GM21526 (cell line): Measurements from ENCODE around the gene RIT2.

Experiments used
- ATAC-seq: cut with Tn5 transposase; IDR thresholded peaks from one replicate; pipeline ENCODE4 v1.9.1; 2021; ENCODE audit warnings: moderate library complexity; ENCODE audit not compliant: unreplicated experiment, low FRiP score

RIT2 gene

DNA sequence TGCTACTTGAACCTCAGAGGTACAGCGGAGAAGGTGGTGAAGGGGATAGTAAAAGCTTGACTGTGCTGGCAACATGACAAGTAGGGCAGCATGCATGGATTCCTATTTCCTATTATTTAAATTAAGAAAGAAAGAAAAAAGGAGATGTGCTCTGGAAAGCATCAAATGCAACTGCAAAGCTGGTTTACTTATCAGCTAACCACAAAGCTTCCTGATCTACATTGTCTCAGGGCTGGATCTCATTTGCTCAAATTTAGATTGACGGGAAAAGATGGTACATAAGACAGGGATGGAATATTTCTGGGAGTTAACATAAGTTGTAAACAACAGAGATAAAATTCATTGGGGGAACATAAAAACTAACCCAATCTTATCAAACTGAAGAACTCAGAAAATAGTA, 178.0 kb downstream of the RIT2 start:
- ATAC-seq: no peak

DNA sequence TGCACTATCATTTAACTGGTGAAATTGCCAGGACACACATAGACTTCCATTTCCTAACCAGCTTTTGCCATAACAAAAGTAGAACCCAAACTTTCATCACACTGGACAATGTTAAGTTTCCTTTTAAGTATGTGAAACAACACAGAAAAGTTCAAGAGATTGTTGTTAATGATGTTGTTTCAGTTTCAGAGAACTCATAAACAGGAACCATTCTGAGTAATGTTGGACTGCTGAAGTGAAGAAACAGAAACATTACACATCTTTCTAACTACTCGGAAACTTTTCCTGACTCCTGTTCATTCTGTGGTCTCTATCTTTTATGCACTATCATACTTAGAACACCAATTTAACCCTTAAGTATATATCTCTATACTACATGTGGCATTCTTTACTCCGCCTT, 179.2 kb downstream of the RIT2 start:
- ATAC-seq: no peak

- ATAC-seq: no peak
Measured at GRCh38 chr18:42931491-42931890, 184.0 kb downstream of the RIT2 start.

- ATAC-seq: no peak
Measured at GRCh38 chr18:42929857-42930256, 185.6 kb downstream of the RIT2 start.

GRCh38 chr18:42929181-42929580, 186.3 kb downstream of the RIT2 start:
- ATAC-seq: no peak

GRCh38 chr18:42925036-42925435, 190.4 kb downstream of the RIT2 start:
- ATAC-seq: no peak

DNA sequence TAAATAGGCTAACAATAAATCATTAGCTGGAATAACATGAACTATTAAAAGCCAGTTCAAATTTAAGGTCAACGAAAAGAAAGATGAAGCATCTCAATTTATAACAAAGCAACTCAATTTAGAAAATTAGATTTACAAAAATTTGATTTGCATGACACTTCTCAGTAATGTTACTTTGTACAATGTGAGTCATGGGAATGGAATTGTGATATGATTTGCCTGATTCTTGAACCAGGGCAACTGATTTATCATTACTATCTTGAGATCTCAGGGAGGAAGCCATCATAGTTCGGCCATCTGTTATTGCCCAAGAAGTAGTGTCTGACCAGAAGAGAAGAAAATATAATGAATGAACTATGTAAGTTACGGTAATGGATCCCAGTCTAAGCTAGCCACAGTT, 193.1 kb downstream of the RIT2 start:
- no peak for ATAC-seq

DNA sequence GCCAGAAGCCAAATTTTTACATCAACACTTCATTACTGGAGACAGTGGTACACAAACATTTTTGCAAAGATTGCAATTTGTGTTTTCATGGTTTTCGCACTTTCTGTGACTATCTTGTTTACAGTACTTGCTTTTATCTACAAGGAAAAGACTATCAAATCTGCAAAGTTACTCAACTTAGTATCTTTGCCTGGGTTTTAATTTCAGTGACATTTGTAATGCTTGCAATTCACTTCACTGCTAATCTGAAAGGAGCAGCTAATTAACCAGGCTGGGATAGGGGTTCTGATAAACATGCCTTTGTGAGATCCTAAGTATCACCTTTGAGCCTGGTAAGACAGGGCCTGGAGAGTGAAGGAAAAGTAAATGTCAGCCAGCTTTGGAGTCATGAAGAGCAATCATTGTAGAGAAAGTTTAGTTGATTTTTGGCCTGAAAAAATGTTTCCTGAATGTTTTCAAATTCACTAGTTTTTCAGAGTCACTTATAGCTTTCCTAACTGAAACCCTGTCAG, 194.2 kb downstream of the RIT2 start:
- ATAC-seq: no peak

DNA sequence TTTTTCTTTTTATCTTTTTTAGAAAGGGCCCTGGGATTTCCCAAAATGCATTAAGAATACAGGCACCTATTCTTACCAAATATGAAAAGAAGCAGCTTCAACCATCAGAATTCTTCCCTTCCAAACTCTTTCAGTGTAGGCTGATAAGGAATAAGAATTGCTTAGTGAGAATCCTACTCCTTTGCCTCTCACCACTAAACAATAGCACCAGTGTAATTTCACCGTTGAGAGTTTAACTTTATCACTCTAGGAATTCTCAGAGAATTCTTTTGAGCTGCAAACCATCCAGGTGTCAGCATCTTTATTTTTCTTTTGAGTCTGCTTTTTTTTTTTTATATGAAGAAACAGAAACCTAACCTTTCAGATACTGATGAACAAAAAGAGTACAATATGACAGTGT, 194.9 kb downstream of the RIT2 start:
- no peak for ATAC-seq

- ATAC-seq: no peak
Measured at GRCh38 chr18:42915299-42915698, 200.2 kb downstream of the RIT2 start.

- ATAC-seq: no peak
Measured at GRCh38 chr18:42914476-42914875, 201.0 kb downstream of the RIT2 start.

DNA sequence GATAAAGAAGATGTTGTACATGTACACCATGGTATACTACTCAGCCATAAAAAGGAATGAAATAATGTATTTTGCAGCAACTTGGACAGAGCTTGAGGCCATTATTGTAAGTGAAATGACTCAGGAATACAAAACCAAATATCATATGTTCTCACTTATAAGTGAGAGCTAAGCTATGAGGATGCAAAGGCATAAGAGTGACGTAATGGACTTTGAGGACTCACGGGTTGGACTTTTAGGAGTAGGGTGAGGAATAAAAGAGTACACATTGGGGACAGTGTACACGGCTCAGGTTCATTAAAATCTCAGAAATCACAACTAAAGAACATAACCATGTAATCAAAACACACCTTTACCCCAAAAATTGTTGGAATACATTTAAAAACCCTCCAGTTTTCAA, 206.4 kb downstream of the RIT2 start:
- no peak for ATAC-seq

DNA sequence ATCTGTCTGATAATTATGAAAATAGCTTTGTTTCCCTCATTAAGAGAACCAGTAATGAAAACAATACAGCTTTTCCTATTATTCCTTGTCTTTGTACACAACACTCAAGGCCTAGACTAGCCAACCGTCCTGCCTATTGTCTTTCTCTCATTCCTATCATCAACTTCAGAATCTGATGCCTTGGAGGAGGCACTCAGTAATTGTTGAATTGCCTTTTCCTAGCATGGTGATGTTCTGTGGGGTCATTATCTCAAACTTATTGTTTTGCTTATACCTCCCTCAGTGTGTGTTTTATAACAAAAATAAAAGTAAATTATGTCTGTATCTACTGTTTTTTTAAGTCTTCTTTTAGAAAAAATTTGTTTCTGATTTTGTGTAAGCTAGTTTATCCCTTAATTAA, 208.7 kb downstream of the RIT2 start:
- no peak for ATAC-seq

GRCh38 chr18:42901161-42901560, 214.3 kb downstream of the RIT2 start:
- ATAC-seq: no peak

GRCh38 chr18:42893977-42894376, 221.5 kb downstream of the RIT2 start:
- no peak for ATAC-seq

DNA sequence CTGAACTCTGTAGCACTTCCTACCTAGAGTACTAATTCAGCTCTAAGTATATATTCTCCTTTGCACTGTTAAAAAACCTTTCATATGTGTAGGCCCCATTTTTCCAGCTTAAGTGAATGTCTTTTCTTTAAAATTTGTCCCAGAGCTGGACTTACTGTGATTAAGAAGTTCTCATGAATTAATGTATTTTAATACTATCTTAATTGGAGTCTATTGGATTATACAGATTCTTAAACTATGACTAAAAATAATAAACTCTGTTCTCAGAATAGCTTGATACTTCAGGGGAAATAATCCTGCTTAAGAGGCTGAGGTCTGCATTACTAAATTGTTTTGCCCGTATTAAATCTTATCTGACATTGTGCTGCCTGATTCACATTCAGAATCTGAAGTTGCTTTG, 223.3 kb downstream of the RIT2 start:
- no peak for ATAC-seq

- ATAC-seq: no peak
Measured at GRCh38 chr18:42891705-42892104, 223.8 kb downstream of the RIT2 start.

DNA sequence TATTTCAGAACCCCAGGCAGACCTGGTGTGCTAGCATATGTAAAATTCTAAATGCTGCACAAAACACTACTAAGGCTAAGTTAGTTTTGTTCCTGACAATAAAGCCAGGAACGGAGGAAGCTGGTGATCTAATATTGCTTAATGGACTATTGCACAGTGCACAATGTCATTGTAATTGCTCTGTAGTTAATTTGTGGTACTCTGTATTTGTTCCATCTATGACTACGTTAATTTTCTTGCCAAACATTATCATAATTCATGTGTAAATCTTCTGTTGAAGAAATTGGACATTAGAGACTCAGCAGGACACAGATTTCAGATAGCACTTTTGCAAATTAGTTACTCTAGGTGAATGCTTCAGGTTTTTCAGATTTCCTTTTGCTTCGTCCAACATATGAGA, 232.3 kb downstream of the RIT2 start:
- ATAC-seq: no peak

DNA sequence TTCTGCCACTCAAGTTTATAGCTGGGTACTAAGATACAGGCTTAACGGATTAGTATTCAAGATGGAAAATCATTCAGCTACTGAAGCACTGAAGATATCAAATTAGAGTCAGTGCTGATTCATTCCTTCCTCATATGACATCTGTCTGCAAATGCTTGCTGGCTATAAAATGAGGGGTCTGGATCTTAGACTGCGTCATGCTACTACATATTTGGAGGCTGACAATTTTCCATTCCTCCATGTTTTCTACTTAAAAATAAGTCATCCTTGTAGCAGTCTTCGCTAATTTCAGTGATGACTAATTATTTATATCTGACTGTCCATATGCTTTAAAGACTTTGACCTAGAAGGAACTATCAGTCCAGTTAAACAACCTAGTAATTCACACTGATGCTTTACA, 233.4 kb downstream of the RIT2 start:
- ATAC-seq: no peak

DNA sequence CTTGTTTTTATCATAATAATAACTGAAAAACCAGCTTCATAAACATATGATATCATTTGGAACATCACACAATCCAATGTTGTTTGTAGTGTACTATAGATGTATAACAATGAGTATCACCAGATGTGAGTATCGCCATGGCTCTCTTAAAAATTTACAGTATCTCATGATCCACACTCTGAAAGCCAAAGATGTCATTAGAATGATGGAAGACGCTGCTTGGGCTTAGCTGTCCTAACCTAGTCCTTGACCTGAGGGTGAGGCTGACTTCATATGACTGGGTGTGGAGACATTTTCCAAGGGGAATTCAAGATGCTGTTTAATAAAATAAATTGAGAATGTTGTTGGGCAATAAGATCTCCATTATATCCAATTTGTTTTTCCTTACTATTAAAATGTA, 242.6 kb downstream of the RIT2 start:
- no peak for ATAC-seq

DNA sequence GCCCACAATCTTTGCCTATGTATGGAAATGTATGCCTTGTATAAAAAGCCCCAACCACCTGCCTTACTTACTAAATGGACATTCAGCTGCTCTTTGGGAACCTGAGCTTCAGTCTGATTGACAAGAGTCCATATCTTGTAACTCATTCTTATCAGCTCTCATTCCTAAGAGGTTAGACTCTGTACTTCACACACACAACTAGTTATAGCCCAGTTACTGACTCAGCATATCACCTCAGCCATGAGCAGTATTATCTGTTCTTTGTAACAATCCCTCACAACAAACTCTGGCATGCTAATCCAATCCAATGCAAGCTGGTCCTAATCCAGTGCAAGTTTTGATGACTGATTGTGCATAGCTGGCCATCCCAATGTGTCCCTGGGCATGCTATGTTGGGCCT, 250.6 kb downstream of the RIT2 start:
- ATAC-seq: no peak

DNA sequence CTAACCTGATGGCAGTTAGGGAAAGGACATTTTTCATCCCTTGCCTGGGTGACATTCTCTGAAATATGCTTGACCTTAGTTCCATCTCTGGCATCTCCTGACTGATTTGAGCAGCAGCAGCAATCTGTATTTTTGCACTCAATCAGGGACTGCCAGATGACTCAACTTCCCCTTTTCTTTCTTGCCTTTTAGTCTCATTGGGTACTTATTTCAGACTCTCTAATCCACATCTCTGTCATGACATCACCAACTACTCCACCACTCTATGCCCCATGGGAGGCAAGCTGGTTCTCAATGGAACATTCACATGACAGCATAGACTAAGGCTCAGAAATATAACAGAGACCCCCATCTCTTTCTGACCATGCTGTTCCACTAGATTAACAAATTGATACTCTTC, 254.2 kb downstream of the RIT2 start:
- no peak for ATAC-seq

DNA sequence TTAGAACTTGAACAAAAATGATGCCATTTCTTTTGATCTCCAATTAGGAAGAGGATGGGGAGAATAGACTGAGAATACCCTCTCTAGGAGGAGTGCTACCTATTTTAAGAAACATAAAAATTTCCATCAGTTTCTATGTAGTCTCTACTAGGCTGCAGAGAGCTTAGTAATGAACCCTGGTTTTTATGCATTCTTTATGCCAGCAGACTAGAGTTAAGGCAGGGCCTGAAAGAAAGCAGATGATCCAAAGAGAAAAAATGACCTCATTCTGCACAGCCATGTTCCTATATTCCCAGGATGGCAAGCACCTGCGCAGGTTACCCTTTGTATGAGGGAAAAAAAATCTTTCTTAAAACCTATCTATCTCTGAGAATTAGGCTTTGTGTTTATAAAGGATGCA, 254.9 kb downstream of the RIT2 start:
- ATAC-seq: no peak
